Muscle layer of colon (tissue), 2 donors: ENCODE data around the gene PROCR.

Source experiments
- H3K27ac ChIP-seq: one replicate; pipeline ENCODE4 v1.7.0; 2013; ENCODE audit warnings: low read depth, mild to moderate bottlenecking, low read length, moderate library complexity
- H3K27me3 ChIP-seq, 2 donors: one replicate each; pipeline ENCODE4 v1.7.0; 2013; ENCODE audit warnings: low read length in 2 of 2, mild to moderate bottlenecking in 2 of 2; ENCODE audit not compliant: insufficient read depth in 2 of 2, control insufficient read depth in 1 of 2
- H3K36me3 ChIP-seq: one replicate; pipeline ENCODE4 v1.7.0; 2013; ENCODE audit warnings: mild to moderate bottlenecking, low read length; ENCODE audit not compliant: insufficient read depth
- H3K4me1 ChIP-seq: one replicate; pipeline ENCODE4 v1.7.0; 2013; ENCODE audit warnings: mild to moderate bottlenecking, low read length; ENCODE audit not compliant: insufficient read depth
- H3K4me3 ChIP-seq, 2 donors: one replicate each; pipeline ENCODE4 v1.7.0; 2013; ENCODE audit warnings: low read length in 2 of 2, low read depth in 1 of 2, mild to moderate bottlenecking in 1 of 2, moderate library complexity in 1 of 2
- H3K9ac ChIP-seq: one replicate; pipeline ENCODE4 v1.7.0; 2013; ENCODE audit warnings: low read length
- H3K9me3 ChIP-seq: one replicate; pipeline ENCODE4 v1.7.0; 2013; ENCODE audit warnings: mild to moderate bottlenecking, low read length
- donor health status: abdominal sarcoma.
- donor health status: Adenocarcinoma of cecum.

PROCR gene

GRCh38 chr20:35206802-35207201 is 34.9 kb downstream of the PROCR start:
- Histone ChIP-seq H3K27ac (no peak overlapping the region), H3K27me3 (no peaks in the 10 kb centered on the region), H3K9me3 (no peaks in the 10 kb centered on the region), H3K9ac (no peak overlapping the region), H3K36me3 (no peaks in the 10 kb centered on the region), H3K4me1 (no peaks in the 10 kb centered on the region), H3K4me3 (no peak overlapping the region)

DNA sequence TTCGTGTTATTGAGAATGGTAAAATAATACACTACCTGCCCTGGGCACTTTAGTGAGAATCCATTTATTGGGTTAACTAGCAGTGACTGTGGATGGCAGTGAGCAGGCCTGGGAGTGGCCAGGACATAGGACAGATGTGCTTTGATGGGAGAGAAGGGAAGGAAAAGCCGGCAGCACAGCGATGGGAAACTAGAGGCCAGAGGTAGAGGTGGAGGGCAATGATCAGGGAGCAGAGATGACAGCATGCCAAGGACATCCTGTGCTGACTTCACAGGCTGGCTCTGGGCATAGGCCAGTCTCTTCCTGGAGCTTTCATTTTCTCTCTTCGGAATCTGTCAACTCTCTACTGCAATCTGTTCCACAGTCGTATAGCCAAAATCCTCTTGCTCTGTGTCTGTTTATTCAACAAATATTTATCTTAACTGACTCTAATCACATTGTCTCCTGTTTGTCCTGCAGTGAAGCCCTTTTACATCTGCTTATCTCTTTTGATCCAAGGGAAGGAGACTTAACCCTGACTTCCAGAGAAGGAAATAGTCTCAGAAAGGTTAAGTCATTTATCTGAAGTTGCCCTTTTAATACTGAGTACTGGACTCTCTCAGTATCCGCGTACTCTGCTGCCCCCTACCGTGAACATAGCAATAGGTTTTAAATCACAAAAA is 36.2 kb downstream of the PROCR start:
- H3K27ac ChIP-seq: peak overlapping the region; percentile 25
- H3K9ac ChIP-seq: no peak overlapping the region
- peak overlapping the region in 1 of 2 donors; percentile 5 for H3K4me3 ChIP-seq

GRCh38 chr20:35215066-35215956 is 43.4 kb downstream of the PROCR start:
- Histone ChIP-seq H3K4me1 (no peaks in the 10 kb centered on the region), H3K27me3 (no peaks in the 10 kb centered on the region), H3K9ac (no peak overlapping the region), H3K4me3 (no peak overlapping the region), H3K27ac (no peak overlapping the region), H3K9me3 (no peaks in the 10 kb centered on the region), H3K36me3 (no peaks in the 10 kb centered on the region)

More for the DNA sequence above, 36.2 kb downstream of the PROCR start:
- no peaks in the 10 kb centered on the region for H3K27me3 ChIP-seq
- H3K36me3 ChIP-seq: no peaks in the 10 kb centered on the region
- no peaks in the 10 kb centered on the region for H3K9me3 ChIP-seq
- no peaks in the 10 kb centered on the region for H3K4me1 ChIP-seq

DNA sequence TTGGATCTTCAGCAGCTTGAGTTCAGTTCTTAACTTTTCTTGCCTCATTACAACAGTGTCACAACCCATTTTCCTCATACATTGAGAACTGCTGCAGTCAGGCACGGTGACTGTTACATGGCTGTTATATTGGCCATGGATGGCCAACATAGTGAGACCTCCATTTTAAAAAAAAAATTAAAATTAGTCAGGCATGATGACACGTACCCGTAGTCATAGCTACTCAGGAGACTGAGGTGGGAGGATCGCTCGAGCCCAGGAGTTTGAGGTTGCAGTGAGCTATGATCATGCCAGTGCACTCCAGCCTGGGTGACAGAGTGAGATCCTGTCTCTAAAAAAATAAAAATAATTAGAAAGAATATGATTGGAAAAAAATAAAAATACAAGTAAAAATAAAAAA is 44.7 kb downstream of the PROCR start:
- no peak overlapping the region for H3K4me3 ChIP-seq
- no peaks in the 10 kb centered on the region for H3K36me3 ChIP-seq
- H3K9ac ChIP-seq: no peak overlapping the region
- H3K27ac ChIP-seq: no peak overlapping the region
- no peaks in the 10 kb centered on the region for H3K4me1 ChIP-seq
- no peaks in the 10 kb centered on the region for H3K27me3 ChIP-seq
- H3K9me3 ChIP-seq: no peaks in the 10 kb centered on the region

DNA sequence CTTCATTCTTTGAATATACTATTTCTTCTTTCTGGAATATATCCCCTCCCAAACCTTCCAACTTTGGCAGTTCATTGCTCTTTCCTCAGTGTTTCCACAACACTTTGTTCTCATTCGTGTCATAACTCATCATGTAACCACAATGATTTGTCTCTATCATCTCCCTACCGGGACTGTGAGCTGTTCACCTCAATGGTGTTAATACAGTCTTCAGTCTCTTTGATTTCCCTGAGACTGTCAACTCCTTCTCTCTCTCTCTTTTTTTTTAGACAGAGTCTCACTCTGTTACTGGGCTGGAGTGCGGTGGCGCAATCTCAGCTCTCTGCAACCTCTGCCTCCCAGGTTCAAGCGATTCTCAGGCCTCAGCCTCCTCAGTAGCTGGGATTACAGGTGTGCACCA is 52.1 kb downstream of the PROCR start:
- H3K9ac ChIP-seq: no peak overlapping the region
- peaks cover 0 to 3% of the 10 kb centered on the region in 2 donors for H3K27me3 ChIP-seq
- peaks cover 4% of the 10 kb centered on the region for H3K4me1 ChIP-seq
- no peaks in the 10 kb centered on the region for H3K9me3 ChIP-seq
- no peaks in the 10 kb centered on the region for H3K36me3 ChIP-seq
- no peak overlapping the region for H3K4me3 ChIP-seq
- no peak overlapping the region for H3K27ac ChIP-seq

DNA sequence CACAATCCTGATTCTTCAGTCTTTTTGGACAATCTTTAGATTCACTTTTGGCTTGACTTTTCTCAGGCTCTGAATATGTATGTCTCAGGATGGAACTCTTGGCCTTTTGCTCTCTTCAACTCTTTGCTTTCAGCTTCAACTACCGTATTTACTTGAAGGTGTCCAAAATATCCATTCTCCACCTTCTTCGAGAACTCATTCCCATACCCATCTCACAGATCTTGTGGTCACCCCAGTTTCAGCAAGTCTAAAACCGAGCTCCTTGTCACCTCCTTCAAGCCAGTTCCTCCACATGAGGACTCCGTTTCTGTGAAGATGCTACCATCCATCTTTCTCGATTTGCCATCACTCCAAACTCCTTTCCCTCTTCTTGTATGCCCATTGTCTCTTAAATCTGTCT is 52.7 kb downstream of the PROCR start:
- no peaks in the 10 kb centered on the region for H3K36me3 ChIP-seq
- H3K27ac ChIP-seq: no peak overlapping the region
- H3K27me3 ChIP-seq: peaks cover 0 to 3% of the 10 kb centered on the region in 2 donors
- no peaks in the 10 kb centered on the region for H3K9me3 ChIP-seq
- H3K4me3 ChIP-seq: no peak overlapping the region
- peaks cover 4% of the 10 kb centered on the region for H3K4me1 ChIP-seq
- no peak overlapping the region for H3K9ac ChIP-seq

GRCh38 chr20:35225319-35226125 is 53.6 kb downstream of the PROCR start:
- no peak overlapping the region for H3K4me3 ChIP-seq
- peaks cover 0 to 3% of the 10 kb centered on the region in 2 donors for H3K27me3 ChIP-seq
- H3K9ac ChIP-seq: no peak overlapping the region
- H3K27ac ChIP-seq: no peak overlapping the region
- no peaks in the 10 kb centered on the region for H3K9me3 ChIP-seq
- H3K4me1 ChIP-seq: peaks cover 4% of the 10 kb centered on the region
- H3K36me3 ChIP-seq: no peaks in the 10 kb centered on the region

GRCh38 chr20:35226126-35226883 is 54.4 kb downstream of the PROCR start, which contains the start of gene MMP24:
Gene MMP24, plus strand, starts transcription at chr20:35226690. Its CDS starts 49 bp downstream, at chr20:35226739.
- Histone ChIP-seq H3K9me3 (no peaks in the 10 kb centered on the region), H3K36me3 (no peaks in the 10 kb centered on the region), H3K9ac (no peak within 1 kb of the TSS), H3K4me3 (peak within 1 kb of the TSS; percentile 32 to 38), H3K27me3 (peaks cover 0 to 3% of the 10 kb centered on the region in 2 donors), H3K4me1 (peaks cover 4% of the 10 kb centered on the region), H3K27ac (no peak within 1 kb of the TSS)
